HepG2 (cell line): ENCODE results near the gene TCERG1.

ENCODE experiments used
- CTCF ChIP-seq: sonication (generic); formaldehyde crosslinking; IDR thresholded peaks from 2 replicates; pipeline ENCODE4 v1.5.0; 2020; ENCODE audit warnings: mild to moderate bottlenecking, missing genetic modification reagents, moderate library complexity
- NFIB ChIP-seq: sonication (generic); formaldehyde crosslinking; IDR thresholded peaks from 2 replicates; pipeline ENCODE4 v1.9.0; 2021; ENCODE audit warnings: missing genetic modification reagents, mild to moderate bottlenecking, borderline replicate concordance

- TF ChIP-seq NFIB (CRISPR knock-in tag) (no peak), CTCF (CRISPR knock-in tag) (peak; percentile 36; the same call in 1 of the 2 replicates)
These were observed 81.1 kb downstream of the TCERG1 start for GRCh38 chr5:146528236-146528635.
